Body of pancreas (tissue), 4 donors: ENCODE measurements around the gene RAB34.

ENCODE experiments used
- CTCF ChIP-seq, 7 experiments: fragments of 450-650 bp in 4 of 7; fragments of 200-600 bp in 3 of 7; sonication (generic) in 3 of 7; IDR thresholded peaks; one replicate each; pipeline ENCODE4 v1.5.1; 2016 to 2019; ENCODE audit warnings: antibody characterized with exemption in 7 of 7
- POLR2A ChIP-seq, 3 donors: fragments of 450-650 bp; IDR thresholded peaks; one replicate each; pipeline ENCODE4 v1.6.1; 2016; ENCODE audit warnings: antibody characterized with exemption in 3 of 3, mild to moderate bottlenecking in 2 of 3

DNA sequence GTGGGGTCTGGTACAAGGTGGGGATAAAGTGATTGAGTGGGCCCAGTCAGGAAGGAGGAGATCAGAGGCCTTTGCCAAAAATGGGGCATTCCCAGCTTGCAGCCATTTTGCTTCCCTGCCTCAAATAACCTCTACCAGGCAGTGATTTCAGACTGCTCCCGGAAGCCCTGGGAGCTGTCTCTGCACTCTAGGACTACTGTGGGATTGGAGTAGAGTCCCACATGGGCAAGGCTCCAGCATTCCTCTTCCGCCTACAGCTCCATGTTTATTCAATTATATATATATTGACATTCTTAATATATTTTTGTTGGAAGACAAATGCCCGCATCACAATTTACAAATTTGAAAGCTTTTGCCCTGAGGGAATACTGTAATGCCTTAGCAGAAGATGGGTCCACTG lies 42.2 kb downstream of the RAB34 start:
- TF ChIP-seq POLR2A (IDR thresholded peaks at IDR 0.05) (no peak), CTCF (IDR thresholded peaks at IDR 0.05) (no peak)
